GM21576 (cell line): ENCODE measurements around the gene BAHCC1.

Experiments used
- ATAC-seq: cut with Tn5 transposase; IDR thresholded peaks from one replicate; pipeline ENCODE4 v1.9.1; 2021; ENCODE audit warnings: mild to moderate bottlenecking, moderate library complexity; ENCODE audit not compliant: unreplicated experiment

Gene BAHCC1

DNA sequence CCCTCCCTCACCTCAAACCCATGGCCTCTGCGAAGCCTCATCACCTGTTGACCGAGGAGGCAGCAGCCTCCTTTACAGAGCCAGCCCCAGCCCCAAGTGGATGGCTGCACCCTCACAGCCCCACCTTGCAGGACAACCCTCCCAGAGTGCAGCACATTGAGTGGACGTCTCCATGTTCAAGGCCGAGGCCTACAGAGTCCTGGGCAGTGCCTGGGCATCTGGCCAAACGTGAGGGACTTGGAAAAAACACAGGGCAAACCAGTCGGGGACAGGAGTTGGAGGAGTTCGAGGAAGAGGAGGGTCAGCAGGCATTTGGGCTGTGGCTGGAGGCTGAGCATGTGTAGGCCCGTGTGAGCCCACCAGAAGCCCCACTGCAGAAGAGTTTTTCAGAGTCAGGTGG lies 77.8 kb downstream of the BAHCC1 start:
- no peak for ATAC-seq

DNA sequence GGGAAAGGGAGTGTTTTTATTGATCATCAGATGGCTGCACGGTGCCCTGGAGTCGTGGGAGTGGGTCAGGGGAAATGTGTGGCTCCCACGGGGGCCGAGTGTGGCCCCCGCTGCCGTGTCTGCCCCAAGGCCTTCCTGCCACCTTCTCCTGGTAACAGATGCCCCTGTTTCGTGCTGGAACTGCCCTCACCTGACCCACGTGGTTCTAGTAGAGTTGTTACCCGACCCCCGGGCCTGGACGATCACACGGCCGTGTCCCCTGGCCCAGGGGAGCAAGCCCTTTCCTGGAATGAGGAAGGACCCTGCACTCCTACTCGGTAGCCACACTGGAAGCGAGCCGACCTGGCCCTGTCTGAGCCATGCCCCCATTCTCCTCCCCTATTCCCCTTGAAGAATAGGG lies 79.7 kb downstream of the BAHCC1 start:
- ATAC-seq = no peak

DNA sequence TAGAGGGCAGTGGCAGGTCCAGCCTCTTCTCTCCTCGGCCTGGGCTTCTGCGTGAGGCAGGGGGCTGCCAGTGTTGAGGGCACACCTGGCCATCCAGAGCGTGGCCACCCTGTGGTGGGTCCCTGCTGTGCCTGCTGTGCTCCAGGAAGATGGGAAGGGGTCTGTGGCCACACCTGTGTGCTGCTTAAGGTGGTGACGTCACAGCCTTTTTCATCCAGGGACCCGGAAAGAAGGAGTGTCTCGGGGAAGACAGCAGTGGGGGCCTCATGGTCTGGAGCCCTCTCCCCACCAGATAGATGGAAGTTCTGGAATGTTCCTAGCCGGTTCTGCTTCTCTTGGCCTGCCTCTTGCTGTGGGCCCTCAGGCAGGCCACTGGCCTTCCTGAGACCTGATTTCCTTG lies 80.8 kb downstream of the BAHCC1 start:
- ATAC-seq = no peak

DNA sequence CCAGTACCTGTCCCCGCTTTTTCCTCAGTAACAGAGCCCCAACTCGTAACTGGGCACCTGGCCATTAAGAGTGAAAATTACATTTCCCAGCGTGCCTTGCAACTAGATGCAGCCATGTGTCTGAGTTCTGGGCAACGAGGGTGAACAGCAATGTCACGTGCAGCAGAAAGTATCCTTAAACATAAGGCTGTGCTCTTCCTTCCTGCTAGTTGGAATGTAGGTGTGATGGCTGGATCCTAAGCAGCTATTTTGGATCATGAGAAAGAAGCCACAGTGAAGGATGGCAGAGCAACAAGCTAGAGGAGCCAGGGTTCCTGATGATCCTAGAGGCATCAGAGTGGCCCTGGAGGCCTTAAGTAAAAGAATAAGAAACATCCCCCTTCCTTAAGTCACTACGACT lies 81.4 kb downstream of the BAHCC1 start:
- no peak for ATAC-seq

DNA sequence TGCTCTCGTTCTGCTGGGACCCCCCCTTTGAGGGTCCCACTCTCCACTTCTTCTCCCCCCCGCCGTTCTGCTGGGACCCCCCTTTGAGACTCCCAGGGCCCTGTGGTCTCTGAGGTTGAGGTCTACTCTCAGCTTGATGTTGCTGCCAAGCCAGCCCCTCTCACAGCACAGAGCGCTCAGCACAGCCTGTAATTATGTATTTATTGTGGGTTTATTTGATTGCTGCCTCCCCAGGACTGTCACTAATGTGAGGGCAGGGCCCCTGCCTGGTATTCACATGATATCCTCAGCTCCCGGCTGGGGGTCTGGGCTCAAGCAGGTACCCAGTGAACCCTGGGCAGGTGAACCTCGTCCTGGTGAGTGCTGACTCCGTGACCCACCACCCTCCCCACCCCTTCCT lies 81.9 kb downstream of the BAHCC1 start:
- ATAC-seq = no peak

DNA sequence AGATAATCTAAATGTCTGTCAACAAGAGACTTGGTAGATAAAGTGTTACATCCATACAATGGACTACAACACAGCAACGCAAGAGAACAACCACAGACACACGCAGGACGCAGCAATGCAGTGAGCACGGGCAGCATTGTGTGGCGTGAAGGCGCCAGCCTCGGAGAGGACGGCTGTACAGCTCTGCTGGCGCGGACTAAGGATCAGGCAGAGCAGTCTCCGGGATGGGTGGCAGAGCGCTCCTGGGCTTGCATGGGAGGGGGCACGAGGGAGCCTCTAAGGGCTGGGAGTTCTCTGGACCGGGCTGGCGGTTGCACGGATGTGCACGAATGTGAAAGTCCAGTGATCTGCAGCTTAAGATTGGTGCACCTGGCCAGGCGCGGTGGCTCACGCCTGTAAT lies 82.9 kb downstream of the BAHCC1 start:
- ATAC-seq = no peak

DNA sequence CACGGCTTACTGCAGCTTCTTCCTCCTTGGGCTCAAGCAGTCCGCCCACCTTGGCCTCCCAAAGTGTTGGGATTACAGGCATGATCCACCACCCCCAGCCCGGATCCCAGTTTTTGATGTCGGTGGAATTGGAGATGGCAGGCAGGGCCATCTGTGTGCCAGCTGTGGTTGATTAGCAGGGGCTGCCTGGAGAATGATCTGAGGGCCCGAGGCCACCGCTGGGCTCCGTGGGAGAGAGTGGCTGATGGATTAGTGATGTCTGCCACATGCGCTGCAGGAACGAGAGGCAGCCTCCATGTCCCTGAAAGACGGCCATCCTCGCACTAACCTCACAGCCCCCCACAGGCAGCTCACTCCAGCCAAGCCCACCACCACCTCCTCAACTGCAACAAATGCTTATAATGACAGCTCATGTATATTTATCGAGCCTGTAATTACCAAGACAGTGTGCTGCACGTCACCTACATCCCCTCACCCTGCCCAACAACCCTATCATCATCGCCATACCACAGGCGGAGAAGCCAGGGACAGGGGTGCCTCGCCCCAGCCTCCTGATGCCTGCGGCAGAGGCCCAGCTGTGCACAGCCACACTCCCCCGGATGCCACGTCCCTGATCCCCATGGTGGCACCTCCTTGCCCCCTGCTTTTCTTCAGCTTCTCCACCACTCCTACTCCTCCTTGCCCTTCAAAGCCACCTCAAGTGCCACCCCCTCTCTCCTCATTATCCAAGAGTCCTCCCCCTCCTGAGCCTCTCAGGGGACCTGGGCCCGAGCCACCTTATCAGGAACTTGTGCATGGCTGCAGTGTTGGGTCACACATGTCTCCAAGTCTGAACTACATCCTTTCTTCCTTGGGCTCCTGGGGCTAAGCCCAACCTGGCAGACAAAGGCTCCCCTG lies 84.2 kb downstream of the BAHCC1 start:
- ATAC-seq = no peak

DNA sequence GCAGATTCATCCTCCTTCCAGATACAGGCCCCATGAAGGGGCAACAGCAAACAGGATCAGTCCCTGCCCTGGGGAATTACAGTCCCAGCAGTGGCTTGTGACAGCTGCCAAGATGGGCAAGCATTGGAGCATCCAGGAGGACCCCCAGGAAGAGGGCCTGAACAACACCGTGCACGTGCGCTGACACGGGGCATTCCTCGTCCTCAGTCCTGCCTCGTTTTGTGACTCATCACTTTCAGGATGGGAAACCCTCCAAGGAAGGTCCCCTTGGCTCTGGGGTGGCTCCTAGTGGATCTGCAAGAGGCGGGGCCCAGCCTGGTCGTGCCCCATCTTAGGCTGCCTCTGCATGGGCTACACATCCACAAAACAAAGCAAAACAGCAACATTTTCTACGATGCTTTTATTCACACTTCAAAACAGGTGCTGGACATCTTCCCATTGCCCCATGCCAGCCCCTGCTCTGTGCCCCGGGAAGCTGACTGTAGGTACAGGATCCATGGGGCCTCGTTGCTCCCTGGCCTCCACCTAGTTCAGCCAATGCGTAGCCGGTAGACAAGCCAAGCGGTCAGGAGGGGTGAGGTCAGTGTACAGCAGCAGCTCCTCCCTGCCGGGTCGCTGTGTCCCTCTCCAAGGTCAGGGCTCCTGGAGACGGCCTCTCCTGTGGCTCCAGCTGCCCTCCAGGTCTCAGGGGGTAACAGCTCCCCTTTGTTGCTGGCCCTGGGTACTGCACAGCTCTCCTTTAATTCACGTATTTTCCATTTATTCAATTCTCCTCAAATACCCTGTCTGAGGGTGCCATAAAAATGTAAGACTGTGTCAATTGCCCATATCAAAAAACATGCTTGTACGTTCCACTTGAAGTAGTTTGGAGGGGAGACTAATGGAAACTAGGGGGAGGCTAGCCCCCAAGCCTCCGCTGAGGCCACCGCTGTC lies 85.1 kb downstream of the BAHCC1 start:
- ATAC-seq = no peak

DNA sequence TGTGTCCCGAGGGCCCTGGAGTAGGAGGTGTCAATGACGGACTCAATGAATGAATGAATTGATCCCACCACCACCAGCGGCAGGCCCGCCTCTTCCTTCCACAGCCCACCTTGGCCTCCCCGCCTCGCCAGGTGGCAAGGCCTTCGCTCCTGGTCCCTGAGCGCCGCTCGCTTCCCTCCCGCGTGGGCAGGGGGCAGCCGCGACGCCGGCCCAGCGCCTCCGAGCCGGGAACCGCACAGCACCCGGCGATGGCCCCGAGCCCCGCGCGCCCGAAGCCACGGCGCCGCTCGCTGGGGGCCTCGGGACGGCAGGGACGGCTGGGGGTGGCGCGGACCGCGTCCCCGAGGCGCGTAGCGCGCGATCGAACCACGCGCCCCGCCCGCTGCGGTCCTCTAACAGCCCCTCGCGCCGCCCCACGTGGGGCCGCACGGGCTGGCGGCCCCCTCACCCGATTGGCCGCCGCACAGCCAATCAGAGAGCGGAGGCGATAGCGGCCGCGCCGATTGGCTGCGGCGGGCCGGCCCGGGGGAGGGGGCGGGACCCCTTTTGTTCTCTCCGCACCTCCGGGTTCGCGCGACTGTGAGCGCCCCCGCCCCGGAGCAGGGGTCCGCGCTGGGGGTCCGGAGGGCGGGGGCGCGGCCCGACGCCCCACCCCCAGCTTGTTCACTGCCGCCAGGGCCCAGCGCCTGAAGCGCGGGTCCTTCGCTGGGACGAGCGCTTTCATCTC lies 86.0 kb downstream of the BAHCC1 start:
- ATAC-seq = no peak

DNA sequence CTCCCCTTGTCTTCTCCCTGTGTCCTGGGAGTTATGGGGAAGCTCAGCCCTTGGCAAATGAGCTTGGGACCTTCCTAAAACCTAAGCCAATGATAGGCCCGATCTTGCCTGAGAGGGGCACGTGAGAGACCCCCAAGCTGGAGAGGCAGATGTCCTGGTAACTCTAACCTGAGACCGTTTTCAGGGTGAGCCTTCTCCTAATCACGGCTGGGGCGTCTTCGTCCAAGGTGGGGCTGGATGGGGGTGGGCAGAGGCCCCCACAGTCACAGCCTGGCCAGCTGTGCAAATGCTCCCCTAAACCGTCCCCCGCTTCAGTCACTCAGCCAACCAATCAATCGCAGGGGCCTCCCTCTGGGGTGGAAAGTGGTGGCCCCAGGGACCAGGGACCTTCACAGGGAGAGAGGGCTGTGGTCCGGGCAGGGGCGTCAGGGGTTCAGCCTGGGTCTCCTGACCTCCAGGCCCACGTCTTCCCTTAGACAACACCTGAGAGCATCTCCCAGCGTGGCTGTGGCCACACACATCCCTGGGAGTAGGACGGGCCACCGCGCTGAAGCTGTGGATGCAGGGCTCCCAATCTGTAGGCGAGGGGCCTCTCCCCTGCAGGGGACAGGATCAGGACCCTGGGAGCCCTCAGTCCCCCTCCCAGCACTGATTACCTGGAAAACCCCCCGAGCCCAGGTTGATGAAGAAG lies 86.7 kb downstream of the BAHCC1 start:
- no peak for ATAC-seq

DNA sequence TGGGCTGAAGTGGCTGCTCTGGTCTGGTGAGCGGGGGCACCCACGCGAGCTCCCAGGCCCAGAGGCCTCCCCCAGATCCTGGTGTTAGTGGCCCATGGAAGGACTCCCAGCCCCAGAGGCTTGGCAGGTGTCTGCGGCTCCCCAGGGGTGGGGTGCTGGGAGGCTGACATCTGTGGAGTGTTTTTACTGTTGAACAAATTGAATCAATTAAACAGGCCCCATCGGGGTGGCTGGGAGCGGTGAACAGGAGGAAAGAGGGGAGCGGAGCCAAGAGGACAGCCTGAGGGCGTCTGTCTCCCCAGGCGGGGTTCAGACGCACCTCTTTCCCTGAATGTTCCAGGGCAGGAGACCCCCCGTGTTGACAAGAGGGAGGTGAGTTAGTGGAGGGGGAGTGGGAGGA lies 87.4 kb downstream of the BAHCC1 start:
- ATAC-seq = no peak

DNA sequence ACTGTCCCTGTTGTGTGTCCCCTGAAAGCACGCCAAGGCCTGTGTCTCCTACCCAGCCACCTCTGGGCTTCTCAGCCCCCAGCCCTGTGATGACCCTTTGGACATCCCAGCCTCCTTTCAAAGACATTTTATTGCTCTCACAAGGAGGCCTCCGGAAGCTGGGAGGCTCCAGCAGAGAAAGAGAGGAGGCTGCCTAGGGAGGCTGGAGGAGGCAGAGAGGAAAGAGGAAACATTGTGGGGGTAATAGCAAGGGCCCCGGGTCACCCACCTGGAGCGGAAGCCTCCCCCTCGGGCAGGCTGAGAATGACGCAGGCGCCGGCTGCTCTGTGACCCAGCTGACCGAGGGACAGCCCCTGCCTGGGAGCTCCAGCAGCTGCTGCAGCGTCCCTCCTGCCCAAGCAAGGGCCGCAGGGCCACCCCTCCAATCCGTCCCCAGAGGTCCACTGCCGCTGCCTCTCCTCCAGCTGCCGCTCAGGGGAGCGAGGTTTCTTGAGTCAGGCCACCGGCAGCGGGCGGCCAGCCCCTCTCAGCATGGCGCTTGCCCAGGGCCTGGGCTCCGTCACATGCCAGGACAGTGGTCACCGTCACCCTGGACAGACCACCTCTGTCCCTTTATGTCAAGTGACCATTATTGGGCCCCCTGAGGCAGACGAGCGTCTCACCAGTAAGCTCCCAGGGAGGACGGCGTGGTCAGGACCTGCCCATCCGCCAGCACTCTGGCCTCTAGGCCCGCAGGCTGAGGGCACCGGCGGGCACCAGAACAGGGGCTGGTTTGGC lies 88.0 kb downstream of the BAHCC1 start:
- no peak for ATAC-seq

DNA sequence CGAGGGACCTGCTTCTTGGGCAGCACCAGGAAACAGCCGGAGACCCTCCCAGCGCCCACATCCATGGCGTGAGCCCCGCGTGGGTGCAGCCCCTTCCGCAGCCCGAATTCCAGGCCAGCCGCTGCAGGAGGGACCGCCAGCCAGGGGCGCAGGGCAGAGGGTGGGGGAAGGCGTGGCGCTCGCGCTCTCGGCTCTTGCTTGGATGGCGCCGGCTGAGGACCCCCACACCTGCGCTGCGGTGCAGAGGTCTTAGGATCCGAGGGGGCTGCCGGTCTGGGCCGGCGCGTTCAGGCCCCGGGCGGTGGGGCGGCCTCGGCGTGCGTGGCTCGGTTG lies 88.6 kb downstream of the BAHCC1 start:
- ATAC-seq = no peak

DNA sequence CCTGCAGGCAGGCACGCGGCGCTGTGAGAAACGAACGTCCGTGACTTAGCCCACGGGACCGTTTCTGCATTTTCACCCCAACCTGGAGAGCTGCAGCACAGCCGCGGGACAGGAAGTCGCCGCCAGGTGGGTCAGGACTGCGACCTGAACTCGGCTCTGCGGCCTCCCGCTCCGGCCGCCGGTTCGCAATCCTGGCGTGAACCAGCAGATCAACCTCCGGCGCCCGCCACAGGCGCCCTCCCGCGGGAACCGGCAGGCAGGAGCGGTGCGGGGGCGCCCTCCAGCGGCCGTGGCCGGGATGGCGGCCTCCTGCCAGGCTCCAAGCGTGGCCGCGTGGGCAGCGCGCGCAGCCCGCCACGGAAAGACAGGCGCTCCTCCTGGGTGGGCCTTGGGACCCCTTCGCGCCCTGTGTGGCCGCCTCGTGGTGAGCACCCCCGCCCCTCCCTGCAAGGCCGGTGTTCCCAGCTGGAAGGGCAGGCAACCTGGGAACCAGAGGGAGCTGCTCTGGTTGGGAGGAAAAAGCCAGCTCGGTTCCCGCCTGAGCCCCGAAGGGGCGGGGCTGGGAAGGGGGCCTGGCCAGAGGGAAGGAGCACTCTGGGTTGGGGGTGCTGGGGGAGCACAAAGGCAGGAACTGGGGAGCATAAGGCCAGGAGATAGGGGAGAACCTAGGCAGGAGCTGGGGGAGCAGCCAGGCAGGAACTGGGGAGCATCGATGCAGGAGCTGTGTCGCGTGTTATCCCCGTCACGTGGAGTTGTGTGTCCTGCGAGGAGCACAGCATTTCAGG lies 89.1 kb downstream of the BAHCC1 start:
- no peak for ATAC-seq

DNA sequence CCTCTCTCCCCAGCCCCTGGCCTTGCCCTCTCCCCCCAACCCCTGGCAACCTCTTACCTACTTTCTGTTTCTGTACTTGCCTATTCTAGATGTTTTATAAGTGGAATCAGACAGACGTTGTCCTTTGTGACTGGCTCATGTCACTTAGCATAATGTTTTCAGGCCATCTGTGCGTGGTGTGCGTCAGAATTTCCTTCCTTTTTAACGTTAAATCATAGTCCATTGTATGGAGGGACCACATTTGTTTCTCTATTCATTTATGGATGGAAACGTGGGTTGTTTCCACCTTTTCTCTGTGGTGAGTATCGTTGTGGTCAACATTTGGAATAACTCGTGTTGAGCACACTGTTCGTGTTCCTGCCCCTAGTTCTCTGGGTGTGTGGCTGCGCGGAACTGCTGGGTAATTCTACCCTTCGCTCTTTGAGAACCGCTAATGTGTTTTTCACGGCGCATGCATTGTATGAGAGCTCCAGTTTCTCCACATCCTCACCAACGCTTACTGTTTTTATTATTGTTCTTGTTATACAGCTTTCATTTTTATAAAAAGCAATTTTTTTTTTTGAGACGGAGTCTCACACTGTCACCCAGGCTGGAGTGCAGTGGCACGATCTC lies 91.0 kb downstream of the BAHCC1 start:
- no peak for ATAC-seq

DNA sequence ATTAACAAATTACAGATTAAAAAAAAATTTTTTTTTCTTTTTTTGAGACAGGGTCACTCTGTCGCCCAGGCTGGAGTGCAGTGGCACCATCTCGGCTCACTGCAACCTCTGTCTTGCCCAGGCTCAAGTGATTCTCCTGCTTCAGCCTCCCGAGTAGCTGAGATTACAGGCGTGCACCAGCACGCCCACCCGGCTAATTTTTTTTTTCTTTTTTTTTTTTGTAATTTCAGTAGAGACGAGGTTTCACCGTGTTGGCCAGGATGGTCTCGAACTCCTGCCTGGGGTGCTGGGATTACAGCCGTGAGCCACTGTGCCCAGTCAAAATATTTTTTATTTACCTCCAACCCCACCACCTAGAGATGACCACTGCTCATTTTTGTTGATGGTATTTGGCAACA lies 91.8 kb downstream of the BAHCC1 start:
- ATAC-seq = no peak

DNA sequence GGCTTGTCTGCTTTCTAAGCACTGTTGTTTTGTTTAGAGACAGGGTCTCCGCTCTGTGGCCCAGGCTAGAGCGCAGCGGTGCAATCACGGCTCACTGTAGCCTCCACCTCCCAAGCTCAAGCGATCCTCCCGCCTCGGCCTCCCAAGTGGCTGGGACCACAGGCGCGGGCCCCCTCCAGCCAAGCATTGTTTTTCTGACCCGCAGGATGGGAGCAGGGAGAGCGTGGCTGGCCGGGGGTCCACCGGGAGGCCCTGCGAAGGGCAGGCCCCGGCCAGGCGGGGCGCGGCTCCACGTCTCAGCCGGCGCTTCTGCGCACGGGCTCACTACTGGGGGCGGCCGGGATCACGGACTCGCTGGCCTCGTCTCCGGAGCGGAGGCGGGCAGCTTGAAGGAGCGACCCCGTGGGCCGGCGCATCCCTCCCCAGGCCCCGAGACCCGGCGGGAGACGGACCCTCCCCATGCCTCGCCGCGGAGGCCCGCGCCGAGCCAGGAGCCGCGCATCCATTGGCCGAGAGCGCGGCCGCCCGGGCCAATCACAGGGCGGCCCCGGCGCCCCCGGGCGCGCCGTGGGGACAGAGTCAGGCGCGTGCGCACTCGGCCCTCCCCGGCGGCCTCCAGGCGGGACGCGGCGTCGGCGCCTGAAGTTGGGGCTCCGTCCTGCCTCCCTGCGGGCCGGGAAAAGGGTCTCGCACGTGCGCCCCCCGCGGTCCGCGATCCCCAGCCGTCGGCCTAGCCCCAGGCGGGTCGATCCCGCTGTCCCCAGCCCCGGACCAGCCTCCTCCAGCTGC lies 92.4 kb downstream of the BAHCC1 start:
- ATAC-seq = no peak

DNA sequence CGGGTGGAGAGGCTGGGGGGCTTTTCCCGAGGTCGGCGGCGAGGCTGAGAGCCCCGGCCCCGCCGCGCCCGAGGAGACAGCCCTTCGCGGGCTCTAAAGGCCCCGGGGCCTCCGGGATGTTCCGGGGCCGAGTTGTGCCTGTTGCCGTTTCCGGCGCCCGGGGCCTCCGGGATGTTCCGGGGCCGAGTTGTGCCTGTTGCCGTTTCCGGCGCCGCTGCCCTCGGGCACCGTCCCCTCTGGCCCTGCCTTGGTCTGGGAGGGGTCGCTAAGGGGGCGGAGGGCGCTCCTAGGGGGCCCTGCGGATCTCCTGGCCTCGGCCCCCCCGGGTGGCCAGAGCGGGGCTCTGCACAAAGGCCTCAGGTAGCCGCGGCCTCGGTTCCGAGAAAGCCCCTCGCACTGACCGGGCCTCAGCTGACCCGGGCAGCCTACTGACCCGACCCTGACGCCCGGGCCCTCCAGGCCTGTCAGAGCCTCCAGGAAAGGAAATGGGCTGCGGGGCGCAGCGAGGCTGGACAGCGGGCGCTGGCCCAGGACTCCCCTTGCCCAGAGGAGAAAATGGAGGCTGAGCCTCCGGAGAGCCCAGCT lies 93.1 kb downstream of the BAHCC1 start:
- no peak for ATAC-seq
